22Rv1 (cell line): Measurements from ENCODE around the gene FAIM.

Experiments used
- H3K27ac ChIP-seq: fragments of 450-650 bp; 2 replicates; pipeline ENCODE4 v1.5.1; 2017
- CTCF ChIP-seq: fragments of 450-650 bp; IDR thresholded peaks from 2 replicates; pipeline ENCODE4 v1.5.1; 2017; ENCODE audit warnings: mild to moderate bottlenecking
- ZFX ChIP-seq: fragments of 450-650 bp; IDR thresholded peaks from 2 replicates; pipeline ENCODE4 v1.6.1; 2017; ENCODE audit warnings: antibody characterized with exemption, borderline replicate concordance

The FAIM gene

GRCh38 chr3:138624518-138624917, 15.9 kb downstream of the FAIM start:
- TF ChIP-seq CTCF (no peak), ZFX (no peak)
- H3K27ac ChIP-seq, result no peak overlapping the region

- TF ChIP-seq CTCF, result no peak
- TF ChIP-seq ZFX, result no peak
- H3K27ac ChIP-seq, result no peak overlapping the region
These were observed 17.3 kb downstream of the FAIM start for GRCh38 chr3:138625707-138626365.

- no peak overlapping the region for H3K27ac ChIP-seq
- TF ChIP-seq CTCF (no peak), ZFX (no peak)
These were observed 21.0 kb downstream of the FAIM start for GRCh38 chr3:138629526-138629925.

GRCh38 chr3:138638641-138639040, 30.1 kb downstream of the FAIM start:
- no peak overlapping the region for H3K27ac ChIP-seq
- TF ChIP-seq CTCF (no peak), ZFX (no peak)

GRCh38 chr3:138640537-138640936, 32.0 kb downstream of the FAIM start:
- no peak for TF ChIP-seq CTCF
- no peak for TF ChIP-seq ZFX
- no peak overlapping the region for H3K27ac ChIP-seq

GRCh38 chr3:138642226-138642926, 33.8 kb downstream of the FAIM start:
- TF ChIP-seq ZFX, result no peak
- TF ChIP-seq CTCF, result no peak
- no peak overlapping the region for H3K27ac ChIP-seq

- TF ChIP-seq ZFX (no peak), CTCF (no peak)
- no peak overlapping the region for H3K27ac ChIP-seq
These were observed 34.3 kb downstream of the FAIM start for GRCh38 chr3:138642927-138643253.
